HCT116 (cell line): Measurements from ENCODE around the gene CARD14. TPM values are rescaled to one million over a fixed set of nuclear protein-coding genes. Genes with fewer than 3 reads are reported as not detected.

Experiments
- ATAC-seq: fragments of 200-7000 bp; cut with Tn5 transposase; 2 replicates; pipeline ENCODE4 v1.9.1; 2020; ENCODE audit warnings: mild to moderate bottlenecking, moderate library complexity
- BruUV-seq: library from RNA; stranded (reverse); fragments of 400-500 nt; replicated peaks from 2 replicates; lab custom pipeline; 2021; lab: Mats Ljungman, UMichigan
- CTCF ChIA-PET: fragments of 300-600 bp; sonication (Branson Sonifier 250); formaldehyde crosslinking; loops from one replicate; lab custom pipeline; 2021; ENCODE audit warnings: antibody characterized with exemption; lab: Charles Lee
- POLR2A ChIA-PET: fragments of 300-600, 350-600 bp; sonication (Branson Sonifier 250); formaldehyde crosslinking; loops from one replicate; lab custom pipeline; 2021; ENCODE audit warnings: antibody characterized with exemption; lab: Charles Lee
- RAD21 ChIA-PET, 2 experiments: fragments of 300-600 bp; sonication (Branson Sonifier 250); formaldehyde crosslinking; loops; one replicate each; lab custom pipeline; 2023; ENCODE audit warnings: low total read pairs in 2 of 2; ENCODE audit not compliant: uncharacterized antibody in 2 of 2, unreplicated experiment in 2 of 2, low non-redundant PET in 1 of 2; lab: Charles Lee
- DNase-seq: peaks from one replicate; pipeline ENCODE4 v3.0.0-alpha.2; 2010; ENCODE audit warnings: low read depth, low spot score
- H2AFZ ChIP-seq: fragments of 200-600 bp; shearing (Covaris generic), sonication (generic); 2 replicates; pipeline ENCODE4 v1.6.1; 2017; ENCODE audit warnings: low read depth, mixed run types, mixed read lengths, antibody characterized with exemption, low read length; ENCODE audit not compliant: poor library complexity, severe bottlenecking
- H3K27ac ChIP-seq: 2 replicates; pipeline ENCODE4 v1.5.1; 2012; ENCODE audit warnings: low read depth, low read length
- H3K27me3 ChIP-seq: fragments of 200-600 bp; sonication (generic); 2 replicates; pipeline ENCODE4 v1.6.1; 2016; ENCODE audit warnings: mixed run types, low read length, mixed read lengths; ENCODE audit not compliant: insufficient read depth
- H3K36me3 ChIP-seq, 2 experiments: fragments of 200-500 bp in 1 of 2; fragments of 200-600 bp in 1 of 2; sonication (Bioruptor generic) in 1 of 2; sonication (generic) in 1 of 2; 2 replicates each; pipeline versions ENCODE4 v1.5.1 to v1.6.1; 2014 to 2016; ENCODE audit warnings: low read length in 2 of 2, inconsistent platforms in 1 of 2, mixed read lengths in 1 of 2, mixed run types in 1 of 2; ENCODE audit not compliant: insufficient read depth in 2 of 2, control insufficient read depth in 1 of 2
- H3K4me1 ChIP-seq, 2 experiments: fragments of 200-600 bp in 1 of 2; sonication (generic) in 1 of 2; 2 replicates each; pipeline versions ENCODE4 v1.5.1 to v1.6.1; 2012 to 2017; ENCODE audit warnings: low read length in 2 of 2, inconsistent platforms in 1 of 2, mild to moderate bottlenecking in 1 of 2, mixed read lengths in 1 of 2, mixed run types in 1 of 2, moderate library complexity in 1 of 2; ENCODE audit not compliant: insufficient read depth in 2 of 2, control insufficient read depth in 1 of 2
- H3K4me2 ChIP-seq: fragments of 200-600 bp; sonication (generic); 2 replicates; pipeline ENCODE4 v1.6.1; 2017; ENCODE audit warnings: mixed run types, low read length, mixed read lengths
- H3K4me3 ChIP-seq, 2 experiments: fragments of 200-600 bp in 1 of 2; sonication (generic) in 1 of 2; replicated peaks in 1 of 2; 2 replicates each; pipeline ENCODE4 v1.5.1; 2011 to 2016; ENCODE audit warnings: low read length in 2 of 2, control low read depth in 1 of 2, low read depth in 1 of 2, mild to moderate bottlenecking in 1 of 2, mixed read lengths in 1 of 2, mixed run types in 1 of 2
- H3K79me2 ChIP-seq: fragments of 200-600 bp; sonication (generic); 2 replicates; pipeline ENCODE4 v1.6.1; 2017; ENCODE audit warnings: mild to moderate bottlenecking, mixed run types, low read length, moderate library complexity, mixed read lengths; ENCODE audit not compliant: insufficient read depth
- H3K9ac ChIP-seq: fragments of 200-600 bp; sonication (generic); 2 replicates; pipeline ENCODE4 v1.6.1; 2016; ENCODE audit warnings: low read length, mixed read lengths
- H3K9me2 ChIP-seq: fragments of 200-600 bp; sonication (generic), shearing (Covaris generic); 2 replicates; pipeline ENCODE4 v1.6.1; 2017; ENCODE audit warnings: mixed run types, mild to moderate bottlenecking, moderate library complexity; ENCODE audit not compliant: insufficient read depth
- H3K9me3 ChIP-seq, 2 experiments: fragments of 200-500 bp in 1 of 2; fragments of 200-600 bp in 1 of 2; sonication (Bioruptor generic) in 1 of 2; sonication (generic) in 1 of 2; 2 replicates each; pipeline ENCODE4 v1.6.1; 2014 to 2017; ENCODE audit warnings: low read length in 2 of 2, mixed read lengths in 2 of 2, inconsistent platforms in 1 of 2, low read depth in 1 of 2, mild to moderate bottlenecking in 1 of 2, mixed run types in 1 of 2, moderate library complexity in 1 of 2; ENCODE audit not compliant: control insufficient read depth in 1 of 2, insufficient read depth in 1 of 2
- H4K20me1 ChIP-seq: fragments of 200-600 bp; sonication (generic), shearing (Covaris generic); 2 replicates; pipeline ENCODE4 v1.6.1; 2017; ENCODE audit warnings: mixed run types, mild to moderate bottlenecking, moderate library complexity; ENCODE audit not compliant: insufficient read depth
- CBX3 ChIP-seq: IDR thresholded peaks from 2 replicates; pipeline ENCODE4 v1.6.1; 2012; ENCODE audit warnings: low read depth
- EGR1 ChIP-seq: IDR thresholded peaks from 2 replicates; pipeline ENCODE4 v1.6.1; 2012; ENCODE audit warnings: low read depth
- FOSL1 ChIP-seq: IDR thresholded peaks from 2 replicates; pipeline ENCODE4 v1.6.1; 2012; ENCODE audit warnings: low read depth
- JUND ChIP-seq: IDR thresholded peaks from 2 replicates; pipeline ENCODE4 v1.6.1; 2012
- SIN3A ChIP-seq: IDR thresholded peaks from 2 replicates; pipeline ENCODE4 v1.6.1; 2012; ENCODE audit warnings: low read depth
- YY1 ChIP-seq: IDR thresholded peaks from 2 replicates; pipeline ENCODE4 v1.6.1; 2011; ENCODE audit warnings: low read length, low read depth, moderate library complexity, mild to moderate bottlenecking; ENCODE audit not compliant: insufficient replicate concordance; ENCODE audit errors: extremely low read depth
- ZFX ChIP-seq: fragments of 450-650 bp; IDR thresholded peaks from 2 replicates; pipeline ENCODE4 v1.6.1; 2017
- intact Hi-C: fragments of 100-400 bp; cut with micrococcal nuclease; formaldehyde crosslinking; loops from 2 replicates; pipeline ENCODE4 v1.10.0; 2022
- total RNA-seq: library from RNA; stranded (reverse); gene quantifications from one replicate; pipeline ENCODE4 v1.2.1, GENCODE V29; 2021; ENCODE audit not compliant: unreplicated experiment
- TF ChIP-seq, protein P1 (sequence below), 3 experiments: fragments of 200-600 bp in 1 of 3; sonication (generic) in 1 of 3; IDR thresholded peaks in 2 of 3; conservative IDR thresholded peaks in 1 of 3; 2 replicates each; pipeline ENCODE4 v1.5.1; 2012 to 2017; ENCODE audit warnings: low read depth in 2 of 3, low read length in 2 of 3, antibody characterized with exemption in 1 of 3, borderline replicate concordance in 1 of 3, control low read depth in 1 of 3, mild to moderate bottlenecking in 1 of 3, mixed read lengths in 1 of 3, mixed run types in 1 of 3, moderate library complexity in 1 of 3; ENCODE audit not compliant: insufficient read depth in 1 of 3
- TF ChIP-seq, protein P2 (sequence below): IDR thresholded peaks from 2 replicates; pipeline ENCODE4 v1.6.1; 2012

CARD14 gene
- total RNA-seq, 1 experiment from 2014 or later: 0.25 TPM

DNA sequence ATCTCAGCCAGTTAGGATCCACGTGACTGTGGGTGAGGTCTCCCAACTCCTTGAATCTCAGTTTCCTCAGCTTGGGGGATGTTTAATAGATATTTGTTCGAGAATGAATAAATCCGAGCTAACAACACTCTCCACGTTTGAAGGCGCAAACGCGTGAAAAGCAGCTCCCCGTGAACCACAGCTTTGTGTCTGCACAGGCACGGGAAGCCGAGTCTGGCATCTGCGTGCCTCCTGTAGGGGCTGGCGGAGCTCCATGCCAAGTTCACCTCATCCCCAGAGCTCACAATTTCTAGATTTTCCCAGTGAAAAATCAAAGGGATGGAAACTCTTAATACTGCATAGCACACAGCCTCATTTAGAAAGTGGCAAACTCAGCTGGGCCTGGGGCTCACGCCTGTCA lies 36.0 kb downstream of the CARD14 start:
- POLR2A ChIA-PET: no interaction called here
- RAD21 ChIA-PET: no interaction called here
- no peaks in the 10 kb centered on the region for H3K27me3 ChIP-seq

DNA sequence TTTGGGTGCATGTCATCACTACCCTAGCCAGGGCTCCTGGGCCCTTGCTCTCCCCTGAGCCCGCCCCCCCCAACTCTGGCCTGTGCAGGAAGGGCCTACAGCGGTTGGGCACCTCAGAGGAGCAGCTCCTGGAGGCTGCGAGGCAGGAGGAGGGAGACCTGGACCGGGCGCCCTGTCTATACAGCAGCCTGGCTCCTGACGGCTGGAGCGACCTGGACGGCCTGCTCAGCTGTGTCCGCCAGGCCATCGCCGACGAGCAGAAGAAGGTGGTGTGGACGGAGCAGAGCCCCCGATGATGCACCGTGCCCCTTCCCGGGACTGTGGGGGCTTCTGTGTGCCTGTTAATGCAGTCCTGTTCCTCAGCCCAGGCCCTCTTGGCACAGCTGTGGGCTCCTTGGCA lies 38.2 kb downstream of the CARD14 start:
- H3K27me3 ChIP-seq: no peaks in the 10 kb centered on the region
- no peak for TF ChIP-seq SIN3A
- no peak for TF ChIP-seq ZFX
- TF ChIP-seq EGR1: no peak
- BruUV-seq: no TSS peak
- RAD21 ChIA-PET: no interaction called here
- no peaks in the 10 kb centered on the region for H3K79me2 ChIP-seq
- POLR2A ChIA-PET: no interaction called here
- no peak overlapping the region for H3K9ac ChIP-seq
- no peak overlapping the region for H3K4me3 ChIP-seq
- H3K36me3 ChIP-seq: peaks cover 14 to 22% of the 10 kb centered on the region in 2 experiments; a peak in 3 of 4 replicates
- CTCF ChIA-PET: no interaction called here
- ATAC-seq (no peak), DNase-seq (no peak)
- H3K4me2 ChIP-seq: no peak overlapping the region
- H4K20me1 ChIP-seq: no peaks in the 10 kb centered on the region
- H3K4me1 ChIP-seq: peaks cover 0 to 7% of the 10 kb centered on the region in 2 experiments; a peak in 1 of 4 replicates
- intact Hi-C loops: no loop called here
- no peaks in the 10 kb centered on the region for H3K9me3 ChIP-seq
- no peaks in the 10 kb centered on the region for H3K9me2 ChIP-seq
- H3K27ac ChIP-seq: no peak overlapping the region
- no peak overlapping the region for H2AFZ ChIP-seq

More for the DNA sequence above, 36.0 kb downstream of the CARD14 start:
- H3K4me1 ChIP-seq: peaks cover 0 to 7% of the 10 kb centered on the region in 2 experiments; a peak in 1 of 4 replicates
- CTCF ChIA-PET: no interaction called here
- DNase-seq (no peak), ATAC-seq (no peak)
- H2AFZ ChIP-seq: no peak overlapping the region
- no peaks in the 10 kb centered on the region for H3K9me3 ChIP-seq
- no peaks in the 10 kb centered on the region for H3K9me2 ChIP-seq
- H3K4me2 ChIP-seq: no peak overlapping the region
- no peak overlapping the region for H3K4me3 ChIP-seq
- H3K27ac ChIP-seq: no peak overlapping the region
- H3K9ac ChIP-seq: no peak overlapping the region
- no peaks in the 10 kb centered on the region for H3K79me2 ChIP-seq
- H4K20me1 ChIP-seq: no peaks in the 10 kb centered on the region
- TF ChIP-seq CBX3: no peak
- no peak for TF ChIP-seq FOSL1
- TF ChIP-seq, protein P1, sequence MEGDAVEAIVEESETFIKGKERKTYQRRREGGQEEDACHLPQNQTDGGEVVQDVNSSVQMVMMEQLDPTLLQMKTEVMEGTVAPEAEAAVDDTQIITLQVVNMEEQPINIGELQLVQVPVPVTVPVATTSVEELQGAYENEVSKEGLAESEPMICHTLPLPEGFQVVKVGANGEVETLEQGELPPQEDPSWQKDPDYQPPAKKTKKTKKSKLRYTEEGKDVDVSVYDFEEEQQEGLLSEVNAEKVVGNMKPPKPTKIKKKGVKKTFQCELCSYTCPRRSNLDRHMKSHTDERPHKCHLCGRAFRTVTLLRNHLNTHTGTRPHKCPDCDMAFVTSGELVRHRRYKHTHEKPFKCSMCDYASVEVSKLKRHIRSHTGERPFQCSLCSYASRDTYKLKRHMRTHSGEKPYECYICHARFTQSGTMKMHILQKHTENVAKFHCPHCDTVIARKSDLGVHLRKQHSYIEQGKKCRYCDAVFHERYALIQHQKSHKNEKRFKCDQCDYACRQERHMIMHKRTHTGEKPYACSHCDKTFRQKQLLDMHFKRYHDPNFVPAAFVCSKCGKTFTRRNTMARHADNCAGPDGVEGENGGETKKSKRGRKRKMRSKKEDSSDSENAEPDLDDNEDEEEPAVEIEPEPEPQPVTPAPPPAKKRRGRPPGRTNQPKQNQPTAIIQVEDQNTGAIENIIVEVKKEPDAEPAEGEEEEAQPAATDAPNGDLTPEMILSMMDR (IDR thresholded peaks at IDR 0.05 in 2 of 3, conservative IDR thresholded peaks at IDR 0.05 in 1 of 3; ENCODE audit: borderline replicate concordance in 1 of 3, insufficient read depth in 1 of 3, low read depth in 2 of 3, low read length in 2 of 3): no peak
- no peak for TF ChIP-seq ZFX
- no peak for TF ChIP-seq EGR1
- TF ChIP-seq YY1: no peak
- TF ChIP-seq JUND: no peak
- TF ChIP-seq, protein P2, sequence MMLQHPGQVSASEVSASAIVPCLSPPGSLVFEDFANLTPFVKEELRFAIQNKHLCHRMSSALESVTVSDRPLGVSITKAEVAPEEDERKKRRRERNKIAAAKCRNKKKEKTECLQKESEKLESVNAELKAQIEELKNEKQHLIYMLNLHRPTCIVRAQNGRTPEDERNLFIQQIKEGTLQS: no peak
- no TSS peak for BruUV-seq
- intact Hi-C loops: no loop called here
- H3K36me3 ChIP-seq: peaks cover 2 to 8% of the 10 kb centered on the region in 2 experiments; a peak in 2 of 4 replicates
